H1 (cell line): ENCODE results near the gene MANEAL. TPM values are rescaled to one million over a fixed set of nuclear protein-coding genes. Genes with fewer than 3 reads are reported as not detected.

Experiments used
- CTCF ChIA-PET: fragments of 300-600 bp; sonication (Branson Sonifier 250); formaldehyde crosslinking; loops from one replicate; lab custom pipeline; 2021; ENCODE audit not compliant: partially characterized antibody; lab: Charles Lee
- POLR2A ChIA-PET: fragments of 300-600 bp; sonication (Branson Sonifier 250); formaldehyde crosslinking; loops from one replicate; lab custom pipeline; 2021; ENCODE audit warnings: inconsistent platforms; ENCODE audit not compliant: partially characterized antibody; lab: Charles Lee
- DNase-seq, 2 experiments: peaks; one replicate each; pipeline versions ENCODE4 v3.0.0 to v3.0.0-alpha.2; 2010 to 2022; ENCODE audit warnings: low spot score in 2 of 2, low read depth in 1 of 2, mixed read lengths in 1 of 2
- FAIRE-seq: peaks from 2 replicates; lab custom pipeline; 2011; peaks lifted over from hg19 to GRCh38; lab: Jason Lieb, UNC
- H2AFZ ChIP-seq: 2 replicates; pipeline ENCODE4 v1.8.1; 2012; ENCODE audit warnings: low read length, inconsistent platforms
- H2AK5ac ChIP-seq: 2 replicates; pipeline ENCODE4 v1.6.1; 2013; ENCODE audit warnings: low read depth, low read length
- H2BK120ac ChIP-seq: replicated peaks from 2 replicates; pipeline ENCODE3; 2013; ENCODE audit warnings: low read depth, low read length, inconsistent platforms
- H2BK12ac ChIP-seq: 2 replicates; pipeline ENCODE4 v1.6.1; 2013; ENCODE audit warnings: low read depth, low read length
- H2BK15ac ChIP-seq: 2 replicates; pipeline ENCODE4 v1.6.1; 2013; ENCODE audit warnings: low read length
- H2BK20ac ChIP-seq: 2 replicates; pipeline ENCODE4 v1.6.1; 2013; ENCODE audit warnings: low read length
- H2BK5ac ChIP-seq: 2 replicates; pipeline ENCODE4 v1.6.1; 2013; ENCODE audit warnings: low read depth, low read length
- H3K14ac ChIP-seq: 2 replicates; pipeline ENCODE4 v1.6.1; 2013; ENCODE audit warnings: inconsistent platforms; ENCODE audit not compliant: insufficient read length
- H3K18ac ChIP-seq: 2 replicates; pipeline ENCODE4 v1.6.1; 2013; ENCODE audit warnings: low read length; ENCODE audit errors: extremely low read depth
- H3K23ac ChIP-seq: 2 replicates; pipeline ENCODE4 v1.6.1; 2013; ENCODE audit warnings: inconsistent platforms; ENCODE audit not compliant: insufficient read length
- H3K23me2 ChIP-seq: 2 replicates; pipeline ENCODE4 v1.6.1; 2013; ENCODE audit warnings: low read depth, low read length
- H3K27ac ChIP-seq: 2 replicates; pipeline ENCODE4 v1.6.1; 2011; ENCODE audit warnings: low read depth, low read length, inconsistent platforms
- H3K27me3 ChIP-seq, 4 experiments: replicated peaks in 1 of 4; 1 replicate in 1 of 4; 2 replicates in 3 of 4; pipeline versions ENCODE4 v1.6.1 to v1.8.1; 2011 to 2013; ENCODE audit warnings: low read length in 3 of 4, mild to moderate bottlenecking in 3 of 4, inconsistent platforms in 2 of 4, mixed read lengths in 2 of 4, moderate library complexity in 1 of 4; ENCODE audit not compliant: control insufficient read depth in 3 of 4, insufficient read depth in 3 of 4; ENCODE audit errors: extremely low read depth in 1 of 4
- H3K36me3 ChIP-seq, 4 experiments: 2 replicates each; pipeline versions ENCODE4 v1.6.1 to v1.8.1; 2011 to 2013; ENCODE audit warnings: mild to moderate bottlenecking in 4 of 4, low read length in 3 of 4, moderate library complexity in 2 of 4, control low read depth in 1 of 4, inconsistent platforms in 1 of 4; ENCODE audit not compliant: insufficient read depth in 4 of 4, control insufficient read depth in 2 of 4
- H3K4ac ChIP-seq: replicated peaks from 2 replicates; pipeline ENCODE3; 2013; ENCODE audit warnings: low read length, low read depth, mixed read lengths, inconsistent platforms; ENCODE audit not compliant: insufficient read length
- H3K4me1 ChIP-seq, 4 experiments: replicated peaks in 1 of 4; 1 replicate in 1 of 4; 2 replicates in 3 of 4; pipeline versions ENCODE4 v1.6.1 to v1.8.1; 2011 to 2013; ENCODE audit warnings: low read length in 3 of 4, inconsistent platforms in 2 of 4, mixed read lengths in 1 of 4; ENCODE audit not compliant: insufficient read depth in 4 of 4, control insufficient read depth in 3 of 4
- H3K4me2 ChIP-seq, 2 experiments: 2 replicates each; pipeline versions ENCODE4 v1.6.1 to v1.8.1; 2011 to 2013; ENCODE audit warnings: low read depth in 2 of 2, low read length in 2 of 2, control low read depth in 1 of 2, inconsistent platforms in 1 of 2, mild to moderate bottlenecking in 1 of 2; ENCODE audit not compliant: insufficient read depth in 1 of 2
- H3K4me3 ChIP-seq, 4 experiments: fragments of 200-600, 300-600 bp in 1 of 4; sonication (generic), shearing (Covaris generic), sonication (Bioruptor Twin) in 1 of 4; 2 replicates each; pipeline versions ENCODE4 v1.5.1 to v1.8.1; 2011 to 2016; ENCODE audit warnings: low read length in 4 of 4, low read depth in 3 of 4, control low read depth in 2 of 4, inconsistent platforms in 2 of 4, mild to moderate bottlenecking in 2 of 4, mixed read lengths in 1 of 4, moderate library complexity in 1 of 4; ENCODE audit not compliant: insufficient read depth in 2 of 4; ENCODE audit errors: extremely low read depth in 1 of 4
- H3K56ac ChIP-seq: replicated peaks from 2 replicates; pipeline ENCODE3; 2013; ENCODE audit warnings: low read depth, mild to moderate bottlenecking, mixed read lengths, low read length, inconsistent platforms; ENCODE audit not compliant: insufficient read length
- H3K79me1 ChIP-seq: 2 replicates; pipeline ENCODE4 v1.6.1; 2013; ENCODE audit warnings: low read depth, low read length, control low read depth
- H3K79me2 ChIP-seq, 2 experiments: 2 replicates each; pipeline versions ENCODE4 v1.6.1 to v1.8.1; 2012 to 2013; ENCODE audit warnings: low read length in 2 of 2, mild to moderate bottlenecking in 2 of 2, inconsistent platforms in 1 of 2; ENCODE audit not compliant: insufficient read depth in 2 of 2, control insufficient read depth in 1 of 2
- H3K9ac ChIP-seq, 4 experiments: replicated peaks in 1 of 4; 1 replicate in 1 of 4; 2 replicates in 3 of 4; pipeline versions ENCODE4 v1.6.1 to v1.8.1; 2011 to 2013; ENCODE audit warnings: low read depth in 3 of 4, low read length in 3 of 4, control low read depth in 2 of 4, mild to moderate bottlenecking in 2 of 4, moderate library complexity in 2 of 4, inconsistent platforms in 1 of 4; ENCODE audit errors: extremely low read depth in 1 of 4
- H3K9me3 ChIP-seq, 2 experiments: 2 replicates each; pipeline versions ENCODE4 v1.6.1 to v1.8.1; 2012 to 2013; ENCODE audit warnings: mild to moderate bottlenecking in 2 of 2, moderate library complexity in 2 of 2, control low read depth in 1 of 2, inconsistent platforms in 1 of 2, low read depth in 1 of 2, low read length in 1 of 2, mixed read lengths in 1 of 2; ENCODE audit not compliant: insufficient read depth in 2 of 2
- H4K20me1 ChIP-seq, 2 experiments: replicated peaks in 1 of 2; 2 replicates each; pipeline versions ENCODE3 to v1.8.1; 2011 to 2013; ENCODE audit warnings: inconsistent platforms in 2 of 2, low read length in 2 of 2, mild to moderate bottlenecking in 1 of 2; ENCODE audit not compliant: insufficient read depth in 2 of 2, control insufficient read depth in 1 of 2
- H4K5ac ChIP-seq: 2 replicates; pipeline ENCODE4 v1.6.1; 2013; ENCODE audit warnings: low read length, low read depth, mixed read lengths, inconsistent platforms; ENCODE audit not compliant: insufficient read length
- H4K8ac ChIP-seq: 2 replicates; pipeline ENCODE4 v1.8.0; 2013; ENCODE audit warnings: mild to moderate bottlenecking, moderate library complexity, low read length, inconsistent platforms; ENCODE audit not compliant: insufficient read depth; ENCODE audit errors: extremely low read depth
- H4K91ac ChIP-seq: replicated peaks from 2 replicates; pipeline ENCODE3; 2013; ENCODE audit warnings: low read length, mixed read lengths, inconsistent platforms; ENCODE audit not compliant: insufficient read length
- BRCA1 ChIP-seq: IDR thresholded peaks from 2 replicates; pipeline ENCODE4 v1.6.1; 2012; ENCODE audit warnings: low read depth, low read length, improper control_type of control experiment
- CTBP2 ChIP-seq: IDR thresholded peaks from 2 replicates; pipeline ENCODE4 v1.7.0; 2011; ENCODE audit warnings: borderline replicate concordance, mild to moderate bottlenecking, moderate library complexity, mixed read lengths, low read length; ENCODE audit not compliant: insufficient read depth, insufficient read length
- RBBP5 ChIP-seq: IDR thresholded peaks from 2 replicates; pipeline ENCODE4 v1.7.1; 2012; ENCODE audit warnings: low read depth, mild to moderate bottlenecking, inconsistent platforms, low read length, moderate library complexity, borderline replicate concordance
- RNF2 ChIP-seq: fragments of 200-900, 300-1000 bp; sonication (generic); IDR thresholded peaks from 2 replicates; pipeline ENCODE4 v1.7.1; 2016; ENCODE audit warnings: borderline replicate concordance, low read depth, mild to moderate bottlenecking, antibody characterized with exemption, low read length; ENCODE audit not compliant: poor library complexity, severe bottlenecking; ENCODE audit errors: missing control alignments
- RXRA ChIP-seq: IDR thresholded peaks from 2 replicates; pipeline ENCODE4 v1.6.1; 2011; ENCODE audit warnings: low read depth, mild to moderate bottlenecking, low read length, moderate library complexity; ENCODE audit not compliant: insufficient read depth
- SAP30 ChIP-seq: fragments of 300-600 bp; sonication (generic); IDR thresholded peaks from 2 replicates; pipeline ENCODE4 v1.7.1; 2012; ENCODE audit warnings: low read length, moderate library complexity, mild to moderate bottlenecking, inconsistent platforms; ENCODE audit not compliant: insufficient read depth, insufficient replicate concordance
- SP1 ChIP-seq: IDR thresholded peaks from 2 replicates; pipeline ENCODE4 v1.6.1; 2011; ENCODE audit warnings: low read depth, low read length
- SP2 ChIP-seq: IDR thresholded peaks from 2 replicates; pipeline ENCODE4 v1.6.1; 2012; ENCODE audit warnings: mild to moderate bottlenecking, low read length, inconsistent platforms
- TCF12 ChIP-seq: IDR thresholded peaks from 2 replicates; pipeline ENCODE4 v1.6.1; 2011; ENCODE audit warnings: low read depth, mild to moderate bottlenecking, low read length
- YY1 ChIP-seq: IDR thresholded peaks from 2 replicates; pipeline ENCODE4 v1.6.1; 2011; ENCODE audit warnings: low read depth, mild to moderate bottlenecking, low read length
- WGBS, 2 experiments: shearing (Covaris generic) in 1 of 2; methylation state at CpG; one replicate each; pipeline versions ENCODE4 v1.1.6 to v1.1.7; 2013 to 2015; ENCODE audit warnings: low lambda C conversion rate in 2 of 2, mixed read lengths in 2 of 2, inconsistent platforms in 1 of 2, low coverage in 1 of 2, missing lambda C conversion rate in 1 of 2; ENCODE audit not compliant: insufficient replicate concordance in 2 of 2, insufficient coverage in 1 of 2, insufficient read length in 1 of 2; ENCODE audit errors: extremely low coverage in 1 of 2, missing lambda C conversion rate in 1 of 2; 5-methylcytosine and 5-hydroxymethylcytosine counted together
- polyA plus RNA-seq, 7 experiments: library from polyadenylated mRNA; depleted of rRNA in 3 of 7; stranded (reverse) in 5 of 7; unstranded in 2 of 7; fragments of >200 nt in 5 of 7; fragments of 200-250 nt in 2 of 7; gene quantifications; 1 replicate in 5 of 7; 2 replicates in 1 of 7; 4 replicates in 1 of 7; pipeline versions ENCODE4 v1.2.1 to v1.2.3, GENCODE V29; 2011 to 2013; ENCODE audit warnings: missing spikeins in 2 of 7, mixed read lengths in 2 of 7
- total RNA-seq: library from RNA; stranded (reverse); fragmentation: NEBNext Ultra II Directional; extraction: Animal tissue kit (Norgen Biotek cat#: 25700); gene quantifications from 2 replicates; pipeline ENCODE4 v1.2.1, GENCODE V29; 2021
- TF ChIP-seq, protein P1 (sequence below): IDR thresholded peaks from 2 replicates; pipeline ENCODE4 v1.6.1; 2011; ENCODE audit warnings: low read depth, mild to moderate bottlenecking, low read length; ENCODE audit not compliant: insufficient read depth

The MANEAL gene
- total and polyA plus RNA-seq, 2 of the 8 experiments (the other 6 are each of a cell fraction or from before 2014, with no cell fraction given): 4.8 to 7.2 TPM

DNA sequence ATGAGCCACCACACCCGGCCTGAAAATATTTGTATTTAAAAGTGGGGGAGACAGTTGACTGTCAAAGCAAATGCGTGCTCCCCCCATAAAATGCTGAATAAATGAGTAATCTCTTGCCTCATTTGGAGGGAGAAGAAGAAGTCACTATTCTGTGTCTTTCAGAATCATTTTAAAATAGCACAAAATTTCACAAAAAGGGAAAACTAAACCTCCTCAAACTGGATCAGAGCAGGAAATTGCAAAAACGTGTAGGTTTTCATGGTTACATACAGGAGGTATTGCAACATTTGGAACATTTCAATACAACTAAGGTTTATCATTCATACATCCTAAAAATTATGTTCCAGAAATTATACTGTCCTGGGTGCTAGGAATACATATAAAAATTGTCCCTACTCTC is 52.1 kb downstream of the MANEAL start:
- Histone ChIP-seq H3K18ac (no peak overlapping the region), H2BK5ac (no peak overlapping the region), H2AFZ (no peak overlapping the region), H2BK120ac (no peak overlapping the region)
- TF ChIP-seq RXRA: no peak
- no peak for TF ChIP-seq SAP30
- no peak for TF ChIP-seq SP1
- no peak for TF ChIP-seq CTBP2
- no peak for TF ChIP-seq TCF12
- no peak for TF ChIP-seq BRCA1
- TF ChIP-seq, protein P1, sequence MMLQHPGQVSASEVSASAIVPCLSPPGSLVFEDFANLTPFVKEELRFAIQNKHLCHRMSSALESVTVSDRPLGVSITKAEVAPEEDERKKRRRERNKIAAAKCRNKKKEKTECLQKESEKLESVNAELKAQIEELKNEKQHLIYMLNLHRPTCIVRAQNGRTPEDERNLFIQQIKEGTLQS: no peak
- no peak for TF ChIP-seq RBBP5
- TF ChIP-seq YY1: no peak
- TF ChIP-seq RNF2: no peak
- TF ChIP-seq SP2: no peak
- TF ChIP-seq, all 59 proteins: peak for 0
- no peak for DNase-seq
- Histone ChIP-seq H2BK15ac (no peak overlapping the region), H3K4me2 (no peak overlapping the region), H2BK20ac (no peak overlapping the region), H3K4me3 (no peak overlapping the region), H3K9ac (no peak overlapping the region), H4K8ac (no peak overlapping the region), H3K36me3 (no peaks in the 10 kb centered on the region; a peak in 2 of 8 replicates), H3K23ac (no peak overlapping the region), H3K14ac (no peak overlapping the region), H3K79me2 (peaks cover 0 to 18% of the 10 kb centered on the region in 2 experiments; a peak in 3 of 4 replicates), H3K9me3 (no peaks in the 10 kb centered on the region), H3K27me3 (no peaks in the 10 kb centered on the region), H3K79me1 (peaks cover 7% of the 10 kb centered on the region), H3K4me1 (no peaks in the 10 kb centered on the region), H4K20me1 (peaks cover 4 to 11% of the 10 kb centered on the region in 2 experiments), H3K56ac (no peak overlapping the region), H3K27ac (no peak overlapping the region), H3K4ac (no peak overlapping the region), H3K23me2 (no peaks in the 10 kb centered on the region), H2AK5ac (no peak overlapping the region), H4K5ac (no peak overlapping the region), H2BK12ac (no peak overlapping the region), H4K91ac (no peak overlapping the region)
- POLR2A ChIA-PET: no interaction called here
- FAIRE-seq: no peak
- CTCF ChIA-PET: no interaction called here
- WGBS, 2 experiments: 74% methylated on average over 3 of the region's 3 CpGs; no CpG with 5 or more reads in 1 of the 2 experiments
